HG02642 (cell line): ENCODE measurements around the gene ERCC3.
A peak's percentile ranks its signal among the peaks of the same experiment; 100 is the strongest.

Experiments used
- ATAC-seq: cut with Tn5 transposase; IDR thresholded peaks from one replicate; pipeline ENCODE4 v1.9.1; 2021; ENCODE audit warnings: mild to moderate bottlenecking; ENCODE audit not compliant: unreplicated experiment, poor library complexity

The ERCC3 gene

DNA sequence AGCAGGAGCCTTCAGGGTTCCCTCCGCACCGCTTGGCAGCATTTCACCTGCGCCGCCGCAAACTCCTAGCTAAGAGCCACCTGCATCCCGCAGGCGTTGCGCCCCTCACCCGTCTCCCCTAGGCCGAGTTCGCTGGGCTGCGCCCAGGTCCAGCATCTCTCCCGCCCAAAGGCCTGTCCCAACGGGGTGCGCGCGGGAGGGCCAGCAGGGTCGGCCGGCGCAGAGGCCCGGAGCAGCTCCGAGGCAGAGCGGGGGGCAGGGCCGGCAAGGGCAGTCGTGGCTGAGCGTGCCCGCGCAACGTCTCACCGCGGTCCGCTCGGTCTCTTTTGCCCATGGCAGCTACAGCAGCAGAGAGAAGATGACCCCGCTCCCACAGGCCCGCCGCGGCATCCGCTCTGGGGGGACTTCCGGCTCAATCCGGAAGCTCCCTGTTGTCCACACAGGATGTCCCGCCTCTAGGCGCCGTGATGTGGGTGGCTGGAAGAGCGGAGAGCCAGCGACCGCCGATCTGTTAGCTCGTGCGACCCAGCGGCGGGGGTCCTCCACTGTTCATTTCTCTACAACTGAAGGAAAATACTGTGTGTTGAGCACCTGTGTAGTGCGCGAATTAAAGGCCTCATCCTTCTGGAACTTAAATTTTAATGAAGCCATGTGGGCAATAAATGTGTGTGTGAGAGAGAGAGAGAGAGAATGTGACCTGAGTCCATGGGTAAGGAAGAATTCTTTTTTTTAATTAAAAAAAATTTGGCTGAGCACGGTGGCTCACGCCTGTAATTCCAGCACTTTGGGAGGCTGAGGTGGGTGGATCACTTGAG is at the start of gene ERCC3:
Gene ERCC3, minus strand, starts transcription at position 397 of the 815 bp plus-strand sequence. Its CDS starts 63 bp downstream, at position 334.
- ATAC-seq = peak; percentile 99

DNA sequence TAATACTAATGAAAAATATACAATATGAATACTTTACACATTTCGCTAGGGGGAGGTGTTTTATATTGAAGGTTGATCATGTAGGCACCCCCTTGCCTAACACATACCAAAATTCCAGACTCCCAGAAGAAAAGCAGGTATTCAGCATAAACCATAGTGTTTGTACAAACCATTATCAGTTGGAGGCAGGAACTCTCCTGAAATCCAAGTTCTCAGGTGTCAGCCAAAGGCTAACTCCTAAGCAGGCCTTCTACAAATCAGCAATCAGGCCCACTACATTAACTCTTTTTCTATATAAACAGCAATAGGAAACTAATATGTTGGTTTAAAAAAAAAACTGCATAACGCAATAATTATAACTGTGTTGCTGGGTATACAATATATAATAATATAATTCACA is 49.3 kb upstream of the ERCC3 start:
- ATAC-seq = no peak

DNA sequence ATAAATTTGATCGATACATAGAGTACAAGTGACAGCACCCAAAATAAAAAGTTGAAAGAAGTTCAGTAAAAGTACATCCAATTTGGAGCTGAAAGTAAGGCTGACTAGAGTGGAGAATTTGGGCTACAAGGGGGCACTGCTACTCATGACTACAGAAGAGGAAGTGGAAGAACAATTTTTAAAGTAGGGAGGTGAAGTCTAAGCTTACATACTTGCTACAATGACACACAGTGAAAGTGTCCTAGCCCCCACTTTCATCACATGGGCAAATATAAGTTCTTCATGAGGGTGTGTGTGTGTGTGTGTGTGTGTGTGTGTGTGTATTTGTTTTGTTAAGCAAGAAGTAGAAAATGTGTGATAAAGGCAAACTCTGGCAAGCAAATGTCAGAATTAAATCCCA is 48.2 kb upstream of the ERCC3 start:
- peak; percentile 74 for ATAC-seq

DNA sequence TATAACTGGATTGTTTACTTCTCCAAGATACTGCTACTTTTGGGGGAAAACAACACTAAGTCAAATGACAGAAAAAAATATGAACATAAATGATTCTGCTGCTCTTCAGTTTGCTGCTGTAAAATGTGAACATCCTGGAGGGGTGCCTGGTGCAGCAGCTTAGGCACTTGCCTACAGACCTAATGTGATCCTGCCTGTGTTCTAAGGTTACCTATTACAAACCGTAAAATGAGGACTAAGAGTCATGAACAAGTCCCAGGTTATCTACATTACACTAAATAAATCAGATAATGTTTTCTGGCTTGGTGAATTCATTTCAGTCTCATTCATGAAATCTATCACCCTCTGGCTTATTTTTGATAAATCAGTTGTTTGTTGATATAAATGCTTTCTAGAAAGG is 38.4 kb upstream of the ERCC3 start:
- ATAC-seq = no peak

DNA sequence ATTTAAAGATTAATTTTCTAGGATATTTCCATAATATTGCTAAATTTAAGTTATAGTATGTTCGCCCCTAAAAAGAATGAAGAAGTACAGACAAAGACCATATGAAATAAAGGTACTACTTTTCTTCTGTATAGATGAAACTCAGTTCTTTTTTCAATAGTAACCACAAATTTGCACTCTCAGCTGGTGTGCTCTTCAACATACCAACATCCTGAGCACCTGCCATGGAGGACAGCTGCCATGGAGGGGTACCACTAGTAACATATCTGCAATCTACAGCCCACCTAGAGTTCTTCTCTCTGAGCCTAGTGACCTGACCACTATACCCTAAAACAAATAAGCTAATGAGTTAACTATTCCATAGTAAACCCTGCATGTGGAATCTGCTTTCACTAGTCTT is 36.8 kb upstream of the ERCC3 start:
- peak; percentile 88 for ATAC-seq

DNA sequence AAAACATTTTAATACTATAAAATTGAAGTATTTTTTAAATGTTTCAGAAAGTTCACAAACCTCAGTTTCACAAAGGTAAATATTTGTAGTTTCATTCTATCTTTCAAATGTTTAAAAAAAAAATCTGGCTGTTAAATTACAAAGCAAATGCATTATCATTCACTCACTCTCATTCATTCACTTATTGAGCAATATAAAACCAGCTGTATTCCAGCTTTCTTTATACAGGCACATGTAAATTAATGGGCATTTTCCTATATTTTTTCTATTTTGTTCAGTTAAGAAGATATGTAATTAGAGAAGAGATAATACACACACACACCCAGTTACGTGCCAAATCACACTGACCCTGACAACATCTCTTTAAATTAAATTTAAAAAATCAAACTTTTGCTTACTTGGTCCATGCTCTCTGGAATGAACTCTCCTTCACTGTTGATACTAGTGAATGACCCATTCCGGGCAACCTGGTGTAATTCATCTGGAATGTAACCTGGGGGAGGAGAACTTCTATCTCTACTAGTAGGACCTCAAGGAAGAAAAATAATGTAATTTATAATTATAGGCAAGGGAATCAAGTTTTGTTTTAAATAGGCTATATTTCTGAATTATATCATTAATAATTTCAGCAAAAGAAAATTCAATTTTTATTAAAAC is 32.5 kb upstream of the ERCC3 start:
- no peak for ATAC-seq

DNA sequence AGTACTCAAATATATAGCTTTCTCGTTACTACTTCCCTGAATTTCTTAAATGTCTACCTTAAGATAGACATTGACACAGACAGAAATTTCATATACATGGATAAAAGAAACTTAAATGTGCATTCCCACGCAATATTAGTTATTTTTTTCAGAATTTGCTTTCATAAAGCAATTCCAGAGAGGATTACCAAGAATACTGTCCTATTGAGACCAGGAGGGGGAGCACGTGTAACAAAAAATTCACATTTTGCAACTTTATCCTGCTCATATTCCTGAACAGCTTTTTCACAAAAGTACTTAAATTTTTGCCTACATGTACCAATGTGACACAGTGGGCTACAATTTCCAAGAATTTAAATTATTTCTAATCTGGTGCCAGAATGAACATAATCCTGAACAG is 30.7 kb upstream of the ERCC3 start:
- ATAC-seq = no peak

DNA sequence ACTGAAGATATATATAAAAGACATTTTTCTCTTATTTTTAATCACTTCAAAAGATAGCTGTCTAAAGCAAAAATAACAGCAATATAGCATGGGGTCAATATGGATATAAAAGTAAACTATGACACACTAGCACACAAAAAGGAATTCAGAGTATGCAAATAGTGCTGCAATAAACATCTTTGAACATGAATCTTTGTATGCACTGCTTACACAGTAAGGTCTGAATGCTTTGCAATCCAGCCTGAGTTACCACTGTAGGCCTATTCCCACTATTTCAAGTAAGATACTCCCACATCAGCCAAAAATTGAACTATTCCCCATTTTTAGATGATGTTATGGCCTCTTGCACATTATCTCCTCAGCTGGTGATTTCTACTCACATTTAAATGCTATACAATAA is 27.4 kb upstream of the ERCC3 start:
- no peak for ATAC-seq

DNA sequence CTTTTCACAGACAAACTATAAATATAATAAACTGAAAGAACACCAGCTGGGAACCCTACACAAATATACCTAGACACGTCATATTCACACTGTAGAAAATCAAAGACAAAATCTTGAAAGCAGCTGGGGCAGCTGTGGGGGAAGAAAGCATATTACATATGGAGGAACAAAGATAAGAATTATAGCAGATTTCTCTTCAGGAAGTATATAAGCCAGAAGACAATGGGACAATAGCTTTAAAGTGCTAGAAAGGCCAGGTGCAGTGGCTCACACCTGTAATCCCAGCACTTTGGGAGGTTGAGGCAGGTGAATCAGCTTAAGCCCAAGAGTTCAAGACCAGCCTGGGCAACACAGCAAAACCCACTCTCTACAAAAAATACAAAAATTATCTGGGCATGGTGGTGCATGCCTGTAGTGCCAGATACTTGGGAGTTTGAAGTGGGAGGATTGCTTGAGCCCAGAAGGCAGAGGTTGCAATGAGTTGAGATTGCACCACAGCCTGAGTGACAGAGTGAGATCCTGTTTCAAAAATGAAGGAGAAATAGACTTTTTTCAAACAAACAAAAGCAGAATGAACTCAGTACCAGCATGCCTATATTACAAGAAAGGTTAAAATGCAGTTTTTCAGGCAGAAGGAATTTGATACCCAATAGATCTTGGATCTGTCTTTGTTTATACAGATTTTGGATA is 26.8 kb upstream of the ERCC3 start:
- ATAC-seq = no peak

DNA sequence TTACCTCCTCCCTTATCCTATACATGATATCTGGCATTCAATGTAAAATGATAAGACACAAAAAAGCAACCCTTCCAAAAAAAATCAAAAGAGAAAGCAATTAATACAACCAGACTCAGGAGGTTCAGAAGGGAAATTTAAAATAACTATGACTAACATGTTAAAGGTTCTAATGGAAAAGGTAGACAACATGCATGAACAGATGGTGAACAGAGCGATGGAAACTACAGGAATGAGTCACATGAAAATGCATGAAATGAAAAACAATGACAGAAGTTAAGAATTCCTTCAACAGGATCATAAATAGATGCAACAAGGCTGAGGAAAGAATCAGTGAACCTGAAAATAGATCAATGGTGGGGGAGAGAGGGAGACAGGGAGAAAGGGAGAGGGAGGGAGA is 26.1 kb upstream of the ERCC3 start:
- ATAC-seq = no peak

DNA sequence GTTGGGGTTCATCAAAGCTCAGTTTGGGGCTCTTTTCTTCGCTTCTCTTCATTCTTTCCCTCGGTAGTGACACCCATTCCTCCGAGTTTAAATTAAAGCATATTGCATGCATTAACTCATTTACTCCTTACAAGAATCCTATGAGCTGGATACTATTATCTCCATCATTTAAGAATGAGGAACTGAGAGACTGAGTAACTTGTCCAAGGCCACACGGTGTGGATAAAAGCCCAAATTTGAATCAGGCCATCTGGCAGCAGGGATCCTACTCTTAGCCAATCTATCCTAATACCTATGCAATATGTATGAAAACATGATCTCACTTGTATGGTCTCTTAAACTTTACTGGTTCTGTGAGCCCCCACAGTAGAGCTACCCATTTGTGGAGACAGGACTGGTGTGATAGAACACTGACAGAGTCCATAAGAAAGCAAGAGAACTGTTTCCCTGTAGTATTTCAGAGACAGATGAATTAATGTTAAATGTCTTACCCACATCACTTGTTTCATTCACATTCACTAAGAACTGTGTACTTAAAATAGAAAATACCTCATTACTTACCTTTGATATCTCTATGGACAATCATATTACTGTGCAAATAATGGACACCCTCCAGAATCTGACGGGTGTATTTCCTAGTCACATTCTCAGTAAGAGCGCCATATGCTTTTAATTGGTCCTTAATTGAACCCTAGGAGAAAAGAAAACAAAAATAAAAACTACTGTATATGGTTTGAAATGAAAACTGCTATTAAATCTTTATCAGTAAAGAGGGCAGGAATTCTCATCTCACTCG is 20.4 kb upstream of the ERCC3 start:
- no peak for ATAC-seq

DNA sequence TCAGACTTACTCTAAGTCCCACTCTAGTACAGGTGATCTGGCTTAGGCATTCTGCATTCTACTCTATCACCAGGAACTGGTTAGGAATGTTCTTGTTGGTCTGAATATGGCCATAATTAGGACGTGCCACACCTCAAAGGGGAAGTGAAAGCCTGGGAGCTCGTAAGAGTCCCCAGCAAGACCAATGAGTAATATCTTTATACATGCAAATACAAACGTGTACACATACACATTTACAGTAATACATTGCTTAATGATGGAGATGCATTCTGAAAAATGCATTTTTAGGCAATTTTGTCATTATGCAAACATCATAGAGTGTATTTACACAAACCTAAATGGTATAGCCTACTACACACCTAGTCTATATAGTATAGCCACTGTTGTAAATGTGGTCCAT is 19.5 kb upstream of the ERCC3 start:
- peak; percentile 95 for ATAC-seq

DNA sequence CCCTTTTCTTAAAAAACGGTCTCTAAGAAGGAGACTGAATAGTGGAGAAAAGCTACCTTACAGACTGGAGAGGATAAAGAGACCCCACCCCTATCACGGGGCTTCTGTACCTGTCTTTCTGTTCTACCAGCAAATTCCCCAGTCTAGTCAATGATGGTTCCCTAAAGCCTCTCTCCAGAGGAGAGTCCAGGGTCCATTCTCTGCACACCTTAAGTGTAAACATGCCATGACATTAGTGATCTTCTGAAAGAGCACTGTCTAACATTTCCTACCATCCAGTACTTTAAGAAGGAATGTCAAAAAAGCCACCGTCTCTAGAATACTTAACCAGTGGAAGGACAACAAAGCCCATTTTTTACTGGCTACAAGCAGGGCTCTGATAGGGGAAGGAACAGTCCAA is 17.0 kb upstream of the ERCC3 start:
- no peak for ATAC-seq

DNA sequence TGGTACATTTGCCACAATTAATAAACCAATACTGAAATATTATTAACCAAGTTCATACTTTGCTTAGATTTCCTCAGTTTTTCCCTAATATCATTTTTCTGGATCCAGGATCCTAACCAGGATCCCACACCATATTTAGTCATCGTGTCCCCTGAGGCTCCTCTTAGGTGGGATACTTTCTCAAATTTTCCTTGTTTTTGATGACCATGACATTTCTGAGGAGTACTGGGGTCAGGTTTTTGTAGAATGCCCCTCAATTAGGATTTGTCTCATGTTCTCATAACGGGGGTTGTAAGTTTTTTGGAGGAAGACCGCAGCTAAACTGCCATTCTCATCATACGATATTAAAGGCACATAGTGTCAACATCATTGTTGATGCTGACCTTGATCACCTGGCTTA is 15.5 kb upstream of the ERCC3 start:
- ATAC-seq = no peak

DNA sequence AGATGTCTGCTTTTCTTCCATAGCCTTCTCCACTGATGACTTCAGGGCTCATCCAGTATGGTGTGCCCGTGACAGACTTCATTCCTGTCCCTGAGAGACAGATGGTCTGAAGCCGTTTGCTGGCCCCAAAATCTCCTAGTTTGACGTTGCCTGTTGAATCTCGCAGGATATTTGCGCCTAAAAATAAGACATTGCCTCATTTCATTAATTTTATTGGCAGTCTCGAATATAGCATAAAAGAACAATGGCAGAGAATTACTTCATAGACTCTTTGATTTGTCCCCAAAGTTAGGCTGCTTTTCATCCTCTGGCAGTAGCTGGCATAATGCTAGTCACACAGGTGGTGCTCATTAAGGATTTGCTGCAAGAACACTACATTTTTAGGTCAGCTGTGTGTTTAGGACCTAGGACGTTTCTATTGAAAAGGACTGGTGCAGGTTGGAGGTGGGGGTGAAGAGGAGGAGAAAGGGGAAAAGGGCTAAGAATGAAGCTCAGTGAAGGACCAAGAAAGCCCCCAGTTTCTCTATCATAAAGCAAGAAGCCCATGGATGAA is 14.7 kb upstream of the ERCC3 start:
- ATAC-seq = no peak

DNA sequence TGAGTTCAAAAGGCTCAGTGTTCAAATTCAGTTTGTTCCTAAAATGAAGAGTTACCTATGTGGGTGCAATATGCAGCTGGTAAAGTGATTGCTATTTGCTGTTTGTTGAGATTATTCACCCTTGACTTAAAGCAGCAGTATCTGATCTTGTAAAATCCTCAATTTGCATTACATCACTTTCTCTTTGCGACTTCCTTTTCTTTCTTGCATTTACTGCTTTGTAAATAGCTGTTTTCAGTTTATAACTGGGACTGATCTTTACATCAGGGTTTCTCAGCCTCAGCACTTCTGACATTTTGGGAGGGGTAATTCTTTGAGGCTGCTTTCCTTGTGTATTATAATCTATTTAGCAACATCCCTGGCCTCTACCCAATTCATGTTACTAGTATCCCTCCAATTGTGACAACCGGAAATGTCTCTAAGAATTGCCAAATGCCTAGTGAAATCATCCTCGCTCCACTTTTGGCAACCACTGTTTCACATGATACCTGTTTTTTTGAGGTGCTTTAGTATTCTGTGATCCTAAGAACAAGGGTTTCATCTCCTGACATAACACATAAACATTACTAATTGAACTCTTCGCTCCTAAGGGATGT is 12.1 kb upstream of the ERCC3 start:
- no peak for ATAC-seq

DNA sequence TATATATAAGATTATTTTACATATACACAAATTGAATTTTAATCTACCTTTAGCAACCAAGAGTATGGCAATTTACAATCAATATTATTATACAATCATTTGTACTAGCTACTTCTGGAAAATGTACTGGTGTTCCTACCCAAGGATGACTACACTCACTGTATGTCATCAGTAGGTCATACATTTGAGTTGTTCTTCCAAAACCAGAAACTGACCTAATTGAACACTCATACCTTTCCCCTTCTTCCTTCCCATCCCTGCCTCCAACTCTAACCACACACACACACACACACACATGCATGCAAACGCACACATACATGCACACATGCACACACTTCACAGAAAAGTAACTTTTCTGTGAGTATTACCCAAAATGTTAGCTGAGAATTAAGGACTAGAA is 8.2 kb upstream of the ERCC3 start:
- no peak for ATAC-seq

DNA sequence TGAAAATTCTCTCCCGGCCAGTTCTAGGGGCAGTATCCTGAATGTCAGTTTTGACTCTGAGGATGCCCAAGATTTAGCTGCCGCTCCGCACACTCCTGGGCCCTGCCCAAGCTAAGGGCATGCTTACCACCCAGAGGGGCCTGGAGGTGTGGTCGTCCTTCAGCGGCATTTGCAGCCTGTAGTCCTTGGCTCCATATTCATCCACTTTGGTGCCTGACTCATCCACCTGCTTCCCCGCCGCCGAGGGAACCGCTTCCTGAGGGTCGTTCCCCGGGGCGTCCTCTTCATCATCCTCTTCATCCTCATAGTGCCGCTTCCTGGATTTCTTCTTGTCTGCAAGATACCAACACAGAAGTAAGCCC is 577 bp downstream of the ERCC3 start:
- peak; percentile 8 for ATAC-seq

DNA sequence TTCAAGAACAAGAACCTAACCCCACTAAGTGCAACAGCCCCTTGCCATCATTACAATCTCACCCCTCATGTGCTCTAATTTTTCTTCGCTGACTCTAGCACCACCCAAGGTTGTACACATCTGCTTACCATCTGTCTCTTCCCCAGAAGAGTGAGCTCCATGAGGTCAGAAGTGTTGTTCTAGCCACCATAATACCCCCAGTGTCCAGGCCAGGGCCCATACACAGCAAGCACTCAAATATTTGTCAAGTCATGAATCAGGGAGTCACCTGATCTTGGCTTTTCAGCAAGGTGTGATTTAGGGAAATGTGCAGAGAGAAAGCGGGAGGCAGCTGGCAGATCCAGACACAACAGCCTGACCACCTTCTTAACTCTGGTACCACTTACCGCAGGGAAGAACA is 5.7 kb downstream of the ERCC3 start:
- ATAC-seq = no peak

DNA sequence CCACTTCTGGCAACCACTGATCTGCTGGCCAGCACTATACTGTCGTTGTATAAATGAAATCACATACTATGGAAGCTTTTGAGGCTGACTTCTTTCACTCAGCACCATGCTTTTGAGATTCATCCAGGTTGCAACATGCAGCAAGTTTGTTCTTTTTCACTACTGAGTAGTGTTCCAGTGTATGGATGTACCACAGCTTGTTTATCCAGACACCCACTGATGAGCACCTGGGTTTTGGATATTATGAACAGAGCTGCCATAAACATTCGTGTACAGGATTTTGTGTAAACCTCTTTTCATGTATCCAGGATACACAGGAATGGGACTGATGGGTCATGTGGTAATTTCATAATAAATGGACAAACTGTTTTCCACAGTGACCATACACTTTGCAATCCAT is 10.7 kb downstream of the ERCC3 start:
- ATAC-seq = no peak
